ENCODE results near the gene CHAC1.
"Not testable (repeated sequence)": the region's sequence is repeated elsewhere in the genome, so short reads cannot be mapped to it uniquely, and the experiment has no call there.

CHAC1 gene

GRCh38 chr15:40960151-40960885 is 7.0 kb downstream of the CHAC1 start:
- TF ChIP-seq CTCF (IDR thresholded peaks at IDR 0.05; ENCODE audit: borderline replicate concordance, control extremely low read depth, extremely low read depth, insufficient read depth, missing control alignments), result no peak
- DNase-seq (ENCODE audit: low spot score), result no peak
- in situ Hi-C loops (cut with MboI; ENCODE audit: low sequenced_read_pairs, unreplicated experiment), result no loop called here

- TF ChIP-seq CTCF (IDR thresholded peaks at IDR 0.05; ENCODE audit: borderline replicate concordance, control extremely low read depth, extremely low read depth, insufficient read depth, missing control alignments), result no peak
- in situ Hi-C loops (cut with MboI; ENCODE audit: low sequenced_read_pairs, unreplicated experiment), result no loop called here
- DNase-seq (ENCODE audit: low spot score), result no peak
These were observed 7.7 kb downstream of the CHAC1 start for GRCh38 chr15:40960925-40961324.

- in situ Hi-C loops (cut with MboI; ENCODE audit: low sequenced_read_pairs, unreplicated experiment); DNase-seq (ENCODE audit: low spot score): not testable (repeated sequence)
These were observed 8.5 kb downstream of the CHAC1 start for GRCh38 chr15:40961740-40962139.

- DNase-seq (ENCODE audit: low spot score); in situ Hi-C loops (cut with MboI; ENCODE audit: low sequenced_read_pairs, unreplicated experiment): not testable (repeated sequence)
These were observed 9.0 kb downstream of the CHAC1 start for GRCh38 chr15:40962317-40962716.

- no peak for DNase-seq (ENCODE audit: low spot score)
- no peak for TF ChIP-seq CTCF (IDR thresholded peaks at IDR 0.05; ENCODE audit: borderline replicate concordance, control extremely low read depth, extremely low read depth, insufficient read depth, missing control alignments)
- in situ Hi-C loops (cut with MboI; ENCODE audit: low sequenced_read_pairs, unreplicated experiment), result no loop called here
These were observed 9.9 kb downstream of the CHAC1 start for GRCh38 chr15:40963201-40963600.

- no peak for TF ChIP-seq CTCF (IDR thresholded peaks at IDR 0.05; ENCODE audit: borderline replicate concordance, control extremely low read depth, extremely low read depth, insufficient read depth, missing control alignments)
- no peak for DNase-seq (ENCODE audit: low spot score)
- in situ Hi-C loops (cut with MboI; ENCODE audit: low sequenced_read_pairs, unreplicated experiment), result no loop called here
These were observed 10.7 kb downstream of the CHAC1 start for GRCh38 chr15:40964006-40964405.

- in situ Hi-C loops (cut with MboI; ENCODE audit: low sequenced_read_pairs, unreplicated experiment), result no loop called here
- DNase-seq (ENCODE audit: low spot score), result no peak
- TF ChIP-seq CTCF (IDR thresholded peaks at IDR 0.05; ENCODE audit: borderline replicate concordance, control extremely low read depth, extremely low read depth, insufficient read depth, missing control alignments), result no peak
These were observed 11.4 kb downstream of the CHAC1 start for GRCh38 chr15:40964634-40965033.

Data from GM13976 (cell line).